DMS 273 treated with DMSO at 0.1 percent for 48 hours (cell line): ENCODE data around the gene MYO10.

Experiments used
- DNase-seq: peaks from one replicate; lab custom pipeline; 2025; lab: John Stamatoyannopoulos, UW

MYO10 gene

DNA sequence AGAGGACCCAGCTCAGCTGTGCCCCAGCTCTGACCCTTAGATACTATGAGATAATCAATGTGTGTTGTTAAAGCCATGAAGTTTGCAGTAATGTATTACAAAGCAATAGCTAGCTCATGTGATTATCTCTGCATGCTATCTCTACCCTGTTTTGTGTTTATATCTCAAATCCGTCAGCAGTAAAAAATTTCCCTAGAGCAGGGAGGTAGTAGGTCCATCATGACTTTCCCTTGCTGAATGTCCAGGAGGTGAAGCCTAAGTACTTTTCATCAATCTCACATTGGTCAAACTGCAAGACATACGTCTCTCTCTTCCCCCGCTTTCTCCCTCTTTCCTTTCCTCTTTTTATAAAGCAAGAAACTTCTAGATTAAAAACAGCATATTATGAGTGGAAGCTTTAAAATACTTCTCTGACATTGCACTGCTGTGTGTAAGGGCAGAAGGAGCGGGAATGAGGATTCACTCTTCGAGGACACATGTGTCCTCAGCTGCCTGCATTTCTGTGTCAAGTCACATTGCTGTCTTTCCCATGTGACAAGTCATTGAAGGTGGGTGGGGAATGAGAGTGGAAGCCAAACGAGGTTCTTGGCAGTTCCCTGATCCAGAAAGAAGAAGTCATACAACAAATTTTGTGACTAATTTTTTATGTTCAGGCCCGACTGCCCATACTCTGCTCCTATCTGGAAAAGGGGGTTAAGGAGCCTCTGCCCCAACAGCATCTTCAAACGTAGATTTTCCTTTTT lies 226.2 kb downstream of the MYO10 start:
- no peak for DNase-seq

DNA sequence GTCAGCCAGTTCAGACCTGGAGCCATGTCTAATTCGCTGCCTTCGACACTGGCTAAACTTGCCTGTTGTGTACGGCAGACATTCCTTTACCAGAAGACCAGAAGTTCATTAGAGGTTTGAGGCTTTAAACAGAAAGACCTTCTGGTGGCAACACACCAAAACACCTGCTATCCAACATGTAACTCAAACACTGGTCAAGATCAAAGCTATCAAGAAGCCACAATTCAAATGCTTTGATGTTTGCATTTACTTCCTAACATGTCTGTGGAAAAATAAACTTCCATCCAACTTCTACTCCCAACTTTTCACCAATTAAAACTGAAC lies 228.3 kb downstream of the MYO10 start:
- DNase-seq, result no peak

DNA sequence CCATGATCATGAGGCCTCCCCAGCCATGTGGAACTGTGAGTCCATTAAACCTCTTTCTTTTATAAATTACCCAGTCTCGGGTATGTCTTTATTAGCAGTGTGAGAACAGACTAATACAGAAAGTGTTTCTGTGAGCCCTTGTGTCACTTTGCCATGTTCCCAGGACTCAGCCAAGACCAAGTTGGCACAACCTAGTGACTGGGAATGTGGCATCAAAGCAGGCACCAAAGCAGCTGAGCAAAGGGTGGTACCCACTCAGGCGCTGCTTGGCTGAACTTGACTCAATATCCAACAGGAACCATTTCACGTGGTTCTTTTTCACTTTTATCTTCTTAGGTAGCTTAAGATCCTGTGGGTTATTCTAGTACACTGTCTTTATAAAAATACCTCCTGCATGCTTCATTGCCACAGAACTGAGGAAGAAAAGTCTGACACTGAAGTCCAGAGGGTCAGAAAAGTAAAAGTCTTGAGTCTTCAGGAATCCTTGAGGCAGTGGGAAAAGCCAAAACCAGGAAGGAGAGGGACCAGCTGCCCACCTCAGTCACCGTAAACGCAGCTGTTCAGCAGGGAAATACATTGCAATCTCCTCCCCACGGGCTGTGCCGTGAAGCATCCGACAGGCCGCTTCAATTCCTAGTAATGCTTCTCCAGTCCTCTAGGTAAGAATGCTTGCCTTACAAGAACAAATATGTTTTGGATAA lies 228.8 kb downstream of the MYO10 start:
- DNase-seq, result no peak

DNA sequence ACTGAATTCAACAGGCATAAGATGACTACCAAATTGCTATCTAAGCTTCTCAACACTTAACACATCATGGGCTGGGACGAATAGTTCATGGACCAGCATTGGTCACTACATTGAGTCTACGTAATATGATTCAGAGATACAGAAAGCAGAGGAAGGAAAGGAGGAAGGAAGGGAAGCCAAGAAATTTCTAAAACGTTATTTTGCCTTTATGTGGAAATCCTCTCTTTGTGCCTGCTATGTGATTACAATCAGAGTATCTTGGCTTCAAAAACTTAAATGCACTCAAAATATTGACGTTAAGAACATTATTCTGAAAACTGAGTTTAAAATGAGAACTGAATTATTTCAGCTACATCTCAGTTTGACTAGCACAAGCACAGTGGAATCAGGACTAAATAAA lies 231.1 kb downstream of the MYO10 start:
- no peak for DNase-seq

DNA sequence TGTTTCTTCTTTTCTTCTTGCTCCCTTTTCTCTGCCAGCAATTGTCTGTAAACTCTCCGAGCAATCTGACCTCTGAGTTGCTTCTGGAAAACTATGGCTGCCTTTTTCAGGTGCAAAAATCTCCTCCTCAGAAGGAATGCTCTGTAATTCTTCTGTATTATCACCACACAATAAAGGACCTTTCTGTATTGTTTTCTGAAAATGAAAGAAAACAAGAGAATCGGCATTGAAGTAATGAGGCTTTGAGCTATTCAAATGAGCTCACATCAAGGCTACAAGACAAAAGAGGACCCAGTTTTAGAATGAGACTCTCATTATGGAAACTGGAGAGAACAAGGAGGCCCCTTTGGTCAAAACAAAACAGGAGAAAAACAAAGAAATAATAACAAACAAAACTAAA lies 233.1 kb downstream of the MYO10 start:
- no peak for DNase-seq

DNA sequence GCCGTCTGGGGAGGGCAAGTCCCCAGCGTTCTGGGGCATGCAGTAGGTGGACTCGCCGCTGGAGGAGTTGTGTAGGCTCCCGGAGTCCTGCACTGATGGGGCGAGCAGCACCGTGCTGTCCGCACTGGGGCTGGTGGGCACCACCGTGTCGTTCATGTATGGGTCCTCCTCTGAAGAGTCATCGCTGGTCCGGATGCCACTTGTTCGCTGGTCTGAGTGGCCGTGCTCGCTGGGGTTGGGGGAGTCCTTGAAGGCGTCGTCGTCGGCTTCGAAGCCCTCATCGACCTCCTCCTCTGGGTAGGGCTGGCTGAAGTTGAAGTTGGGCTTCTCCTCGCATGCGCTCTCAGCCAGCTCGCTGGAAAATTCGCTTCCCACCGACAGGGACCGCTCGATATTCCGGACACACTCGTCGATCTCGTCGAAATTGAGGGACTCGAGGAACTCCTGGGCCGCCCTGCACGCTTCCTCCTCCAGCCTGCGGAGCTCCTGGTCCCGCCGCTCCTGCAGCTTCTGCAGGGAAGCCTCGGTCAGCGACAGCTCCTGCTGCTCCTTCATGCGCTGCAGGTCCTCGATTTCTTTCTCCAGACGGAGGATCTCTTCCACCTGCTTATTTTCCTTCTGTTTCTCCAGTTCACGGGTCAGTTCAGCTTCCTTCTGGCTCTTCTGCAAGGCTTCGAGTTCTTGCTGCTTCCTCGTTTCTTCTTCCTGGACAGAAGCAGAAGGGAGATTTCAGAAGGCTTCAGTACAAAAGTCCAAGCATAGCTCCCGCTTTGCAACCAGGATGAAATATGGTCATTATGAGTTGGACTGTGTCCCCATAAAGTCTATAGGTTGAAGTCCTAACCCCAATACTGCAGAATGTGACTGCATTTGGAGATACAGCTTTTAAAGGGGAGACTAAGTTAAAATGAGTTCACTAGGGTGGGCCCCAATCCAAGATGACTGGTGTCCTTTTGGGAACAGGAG lies 234.7 kb downstream of the MYO10 start:
- no peak for DNase-seq

DNA sequence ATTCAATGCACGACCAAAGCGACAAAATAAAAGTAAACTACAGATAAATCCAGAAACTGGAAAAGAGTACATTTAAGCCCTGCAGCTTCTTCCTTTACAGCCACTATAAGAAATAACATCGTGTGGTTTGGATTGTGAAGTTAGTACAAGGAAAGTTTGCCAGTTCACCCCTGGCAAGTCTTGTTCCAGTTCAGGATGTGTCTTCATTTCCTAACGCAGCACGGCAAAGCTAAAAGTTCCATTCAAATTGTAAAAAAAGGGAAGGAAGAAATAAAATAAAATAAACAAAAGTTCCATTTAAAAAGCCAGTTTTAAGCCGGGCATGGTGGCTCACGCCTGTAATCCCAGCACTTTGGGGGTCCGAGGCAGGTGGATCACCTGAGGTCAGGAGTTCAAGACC lies 236.0 kb downstream of the MYO10 start:
- no peak for DNase-seq

DNA sequence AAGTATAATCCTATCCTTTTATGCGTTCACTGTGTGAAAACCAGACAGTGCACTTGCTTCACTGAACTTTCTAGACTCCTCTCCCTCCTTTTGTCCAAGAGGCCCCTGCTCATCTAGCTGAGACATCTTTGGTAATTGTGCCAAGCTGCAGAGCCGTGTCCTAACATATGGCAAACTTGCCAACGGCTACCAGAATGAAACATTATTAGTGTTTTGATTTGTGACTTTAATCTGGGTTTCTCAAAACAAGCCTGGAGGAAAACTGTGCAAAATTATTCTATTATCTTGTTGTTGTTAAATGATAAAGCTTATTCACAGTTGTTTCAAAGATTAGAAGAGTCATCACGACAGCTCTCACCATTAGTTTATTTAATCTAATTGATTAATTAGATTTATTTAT lies 240.3 kb downstream of the MYO10 start:
- DNase-seq, result no peak

DNA sequence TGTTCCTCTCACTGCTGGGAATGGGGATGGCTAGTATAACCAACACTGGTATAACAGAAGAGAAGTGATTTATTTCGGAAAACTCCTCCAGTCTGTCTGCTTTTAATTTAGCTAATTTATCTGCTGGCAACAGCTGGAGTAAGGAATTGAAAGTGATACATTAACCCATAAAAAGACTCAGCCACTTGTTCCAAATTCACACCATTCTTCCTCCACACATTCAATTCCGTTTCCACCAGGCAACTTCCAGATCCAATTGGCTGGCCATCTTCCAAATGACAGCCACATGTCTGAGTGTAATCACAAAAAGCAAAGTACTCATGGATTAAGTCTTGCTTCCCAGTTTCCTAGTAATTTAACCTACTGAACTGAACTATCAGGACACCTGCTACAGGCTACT lies 242.2 kb downstream of the MYO10 start:
- DNase-seq, result no peak

DNA sequence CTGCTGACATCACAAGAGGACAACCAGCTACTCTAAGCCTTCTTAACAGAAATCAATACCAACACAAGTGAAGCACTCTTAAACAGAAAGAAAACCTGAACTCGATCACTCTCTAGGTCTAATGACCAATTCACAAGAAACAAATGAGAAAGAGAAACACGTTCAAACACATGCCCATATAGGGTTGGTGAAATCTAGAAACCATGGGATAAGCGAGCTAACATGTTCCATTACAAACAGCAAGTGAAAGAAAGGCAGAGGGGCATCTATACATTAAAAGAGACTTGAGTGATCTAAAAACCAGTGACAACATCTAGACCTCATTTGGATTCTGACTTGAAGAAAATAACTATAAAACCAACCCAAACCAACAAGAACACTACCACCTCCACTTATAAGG lies 244.4 kb downstream of the MYO10 start:
- DNase-seq, result no peak

DNA sequence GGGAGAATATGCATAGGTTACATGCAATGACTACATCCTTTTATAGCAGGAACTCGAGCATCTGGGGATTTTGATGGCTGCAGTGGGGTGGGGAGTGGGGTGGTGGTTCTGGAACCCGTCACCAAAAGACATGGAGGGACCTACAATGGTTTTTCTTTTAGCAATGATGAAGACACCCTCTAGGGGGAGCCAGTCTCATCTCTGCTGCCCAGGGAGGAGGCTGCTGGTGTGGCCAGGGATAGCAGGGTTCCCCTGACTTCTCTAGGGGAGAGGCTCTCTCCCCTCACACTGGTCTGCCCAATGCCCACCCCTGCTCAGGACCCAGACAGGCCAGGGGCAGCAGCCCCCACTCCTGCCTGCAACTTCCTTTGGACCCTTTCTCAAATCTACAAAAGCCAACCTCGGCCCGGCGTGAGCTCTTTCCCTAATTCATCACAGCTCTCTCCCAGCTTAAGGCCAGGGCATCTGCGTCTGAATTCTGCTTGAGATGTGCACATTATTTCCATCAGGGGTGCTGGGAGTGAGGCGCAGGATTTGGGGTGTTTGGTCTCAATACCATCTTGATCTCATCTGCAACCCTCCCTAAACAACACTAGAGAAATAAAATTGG lies 245.7 kb downstream of the MYO10 start:
- DNase-seq, result no peak

DNA sequence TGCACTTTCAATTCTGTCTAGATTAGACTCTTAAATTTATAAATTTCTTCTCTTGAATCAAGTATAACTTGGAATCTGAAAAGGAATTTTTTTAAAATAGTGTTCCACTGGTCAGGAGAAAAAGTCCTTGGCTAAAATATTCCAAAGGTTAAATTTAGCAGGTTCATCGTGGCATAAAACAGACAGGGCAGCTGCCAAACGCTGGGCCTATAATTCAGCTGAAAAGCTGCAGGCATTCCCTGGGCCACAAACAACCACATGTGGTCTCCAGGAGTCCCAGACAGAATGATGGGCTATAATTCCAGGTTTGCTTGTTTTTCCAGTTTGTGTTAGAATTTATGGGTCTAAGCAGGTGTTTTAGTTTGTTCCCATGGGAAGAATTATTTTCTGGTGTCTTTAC lies 248.2 kb downstream of the MYO10 start:
- DNase-seq, result no peak

DNA sequence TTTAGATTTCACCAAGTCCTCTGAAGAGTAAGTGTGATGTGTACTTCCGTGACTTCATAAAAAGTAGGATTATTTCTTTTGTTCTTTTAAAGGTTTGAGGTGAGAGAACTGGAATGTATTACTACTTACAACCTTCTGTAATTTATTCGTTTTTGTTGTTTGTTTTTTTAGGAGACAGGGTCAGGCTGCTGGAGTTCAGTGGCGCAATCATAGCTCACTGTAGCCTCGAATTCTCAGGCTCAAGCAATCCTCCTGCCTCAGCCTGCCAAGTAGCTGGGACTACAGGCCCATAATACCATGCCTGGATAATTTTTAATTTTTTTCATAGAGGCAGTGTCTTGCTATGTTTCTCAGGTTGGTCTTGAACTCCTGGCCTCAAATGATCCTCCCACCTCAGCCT lies 251.0 kb downstream of the MYO10 start:
- DNase-seq, result no peak

DNA sequence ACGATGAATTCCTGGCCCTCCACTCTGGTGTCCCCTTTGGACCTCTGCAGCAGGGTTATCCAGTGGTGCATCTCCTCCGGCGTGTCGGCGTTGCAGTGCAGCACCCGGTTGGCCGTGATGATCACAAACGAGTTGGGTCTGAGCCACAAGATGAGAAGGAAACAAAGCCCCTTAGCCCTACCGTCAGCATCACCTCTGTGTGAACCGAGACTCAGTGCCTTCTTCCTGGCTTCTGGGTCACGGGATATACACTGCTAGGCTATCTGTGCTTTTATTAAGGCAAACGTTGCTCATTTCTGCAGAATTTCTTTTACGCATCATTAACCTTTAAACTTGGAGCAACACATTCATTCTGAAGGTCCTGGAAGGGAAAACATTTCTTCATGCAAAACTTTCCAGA lies 254.2 kb downstream of the MYO10 start:
- DNase-seq, result no peak

DNA sequence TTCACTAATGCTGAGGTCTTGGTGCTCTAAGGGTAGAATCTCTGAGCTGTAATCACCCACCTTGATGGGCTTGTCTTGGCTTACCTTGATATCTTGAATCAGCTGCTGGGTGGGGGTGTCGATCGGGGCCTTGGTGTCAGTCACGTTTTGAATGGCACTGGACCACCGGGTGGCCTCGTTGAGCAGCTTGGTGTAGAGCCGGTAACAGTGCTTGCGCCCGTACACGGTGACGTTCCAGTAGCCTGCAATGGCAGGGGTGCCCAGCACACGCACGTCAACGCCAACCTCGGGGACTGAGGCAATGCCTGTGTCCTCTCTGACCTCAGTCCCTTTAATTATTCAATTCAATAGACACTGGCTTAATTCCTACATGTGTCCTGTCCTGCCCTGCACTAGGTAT lies 256.2 kb downstream of the MYO10 start:
- no peak for DNase-seq

DNA sequence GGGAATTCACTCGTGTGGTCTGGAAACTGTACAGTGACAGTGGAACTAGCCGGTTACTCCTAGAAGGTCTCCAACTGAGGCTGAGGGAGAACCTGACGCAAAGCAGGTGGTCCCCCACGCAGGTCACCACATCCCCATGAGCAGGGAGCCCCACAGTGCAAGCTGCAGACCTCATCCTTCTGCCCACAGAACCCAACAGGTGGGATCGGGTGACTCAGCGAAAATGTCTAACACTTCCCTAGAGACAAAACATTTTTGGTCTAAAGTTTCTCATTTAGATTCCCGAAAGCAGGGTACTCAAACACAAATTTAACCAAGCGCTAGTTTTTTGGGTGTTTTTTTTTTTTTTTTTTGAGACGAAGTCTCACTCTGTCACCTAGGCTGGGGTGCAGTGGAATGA lies 256.9 kb downstream of the MYO10 start:
- no peak for DNase-seq

DNA sequence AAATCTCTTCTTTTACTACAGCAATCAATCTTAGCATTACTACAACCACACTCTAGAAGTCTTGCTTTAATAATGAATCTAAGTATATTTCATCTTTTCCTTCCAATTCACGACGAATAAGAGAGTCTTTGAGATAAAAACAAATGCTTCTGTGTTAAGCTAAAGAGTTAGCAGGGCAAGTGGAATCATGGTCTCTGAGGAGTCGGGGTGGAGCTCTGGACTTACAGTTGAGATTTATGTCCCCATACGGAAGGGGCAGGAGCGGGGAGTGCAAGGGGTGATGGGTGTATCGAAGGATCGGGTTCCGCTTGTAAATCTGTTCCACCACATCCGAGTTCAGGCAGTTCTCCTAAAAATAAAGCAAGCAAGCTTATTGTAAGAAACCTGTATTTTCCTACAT lies 260.3 kb downstream of the MYO10 start:
- no peak for DNase-seq

DNA sequence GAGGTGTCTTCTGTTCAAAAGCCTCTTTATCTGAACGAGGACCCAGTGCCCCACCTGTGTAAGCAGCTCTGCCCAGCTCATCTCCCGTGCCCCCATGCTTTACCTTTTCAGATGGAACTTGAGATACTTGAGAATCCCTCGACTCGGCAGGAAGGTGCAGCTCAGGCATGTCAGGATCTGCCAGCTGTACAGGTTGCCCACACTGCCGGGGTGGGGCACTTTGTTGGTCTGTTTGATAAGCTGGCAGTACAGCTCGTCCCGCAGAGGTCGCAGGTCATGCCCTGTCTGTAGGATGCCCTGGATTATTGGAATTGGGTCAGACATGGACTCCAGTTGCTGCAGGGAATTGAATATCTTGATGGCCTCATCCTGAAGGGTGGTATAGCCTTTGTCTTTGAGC lies 261.3 kb downstream of the MYO10 start:
- no peak for DNase-seq

DNA sequence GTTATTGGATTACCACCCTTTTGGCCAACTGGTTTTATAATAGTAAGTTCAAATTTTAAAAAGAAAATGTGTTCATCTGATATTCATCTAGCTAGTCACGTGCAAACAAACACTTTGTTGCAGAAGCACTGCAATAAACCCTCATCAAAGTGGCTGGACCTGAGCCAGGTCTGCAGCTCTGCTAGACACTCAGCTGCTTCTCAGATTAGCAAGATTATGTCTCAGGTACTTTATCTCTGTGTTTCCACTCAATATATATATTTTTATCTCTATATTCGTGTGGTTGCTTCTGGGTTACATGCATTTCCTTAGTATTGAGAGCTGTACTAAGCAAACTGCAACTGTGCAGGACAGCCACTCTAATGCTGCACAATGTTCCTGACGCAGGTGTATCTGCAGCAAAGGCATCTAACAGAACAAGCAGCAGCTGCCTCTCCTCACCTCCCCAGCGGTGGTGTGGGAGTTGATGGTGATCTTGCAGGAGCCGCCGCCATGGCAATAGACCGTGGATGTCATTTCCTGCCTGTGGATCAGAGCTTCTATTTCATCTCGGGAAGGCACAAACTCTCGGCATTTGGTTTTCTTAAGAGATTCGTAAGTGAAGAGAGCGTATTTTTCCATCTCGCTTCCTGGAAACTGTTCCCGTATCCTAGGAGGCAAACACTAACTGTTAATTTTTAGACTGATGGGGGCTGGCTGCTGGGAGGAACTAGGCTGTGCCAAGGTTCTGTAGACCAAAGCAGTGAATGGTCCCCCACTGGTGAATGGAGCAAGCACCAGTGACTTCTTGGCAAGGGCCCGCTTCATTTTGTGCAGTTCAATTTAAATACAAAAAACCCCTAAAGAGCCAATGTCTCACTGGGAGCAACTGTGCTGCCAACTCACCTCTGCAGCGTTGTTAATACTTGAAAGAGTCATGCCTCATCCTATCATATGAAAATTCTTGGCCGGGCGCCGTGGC lies 262.6 kb downstream of the MYO10 start:
- DNase-seq, result no peak

DNA sequence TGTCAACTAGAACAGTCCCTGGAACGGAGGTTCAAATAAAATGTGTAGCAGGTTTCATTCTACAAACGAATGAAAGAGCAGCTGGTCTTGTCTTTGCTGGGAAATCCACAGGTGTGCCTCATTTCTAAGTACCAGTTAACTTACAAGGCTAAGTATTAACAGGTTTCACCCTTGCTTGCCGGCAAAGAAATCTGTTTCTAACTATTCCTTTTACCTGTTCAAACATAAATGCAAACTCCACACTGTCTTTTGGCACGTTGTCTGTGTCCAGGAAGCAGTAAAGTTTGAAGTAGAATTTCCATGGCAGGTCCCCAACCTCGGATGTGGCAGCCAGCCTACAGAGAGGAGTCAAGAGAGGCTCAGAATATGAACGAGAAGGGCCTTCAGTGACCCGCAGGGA lies 264.9 kb downstream of the MYO10 start:
- DNase-seq, result no peak

DNA sequence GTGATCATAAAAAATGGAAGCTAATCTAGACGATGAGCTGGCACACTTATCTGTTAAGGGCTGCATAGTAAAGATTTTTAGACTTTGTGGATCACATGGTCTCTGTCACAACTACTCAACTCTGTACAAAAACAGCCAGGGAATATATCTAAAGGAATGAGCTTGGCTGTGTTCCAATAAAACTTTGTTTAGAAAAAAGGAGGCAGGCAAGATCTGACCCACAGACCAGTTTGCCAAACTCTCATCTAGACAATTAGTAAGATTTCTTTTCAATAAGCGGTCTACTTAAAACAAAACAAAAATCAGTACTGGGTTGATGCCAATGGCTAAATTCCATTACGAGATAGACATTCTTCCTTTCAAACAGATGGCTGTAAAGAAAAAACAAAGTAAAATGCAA lies 266.3 kb downstream of the MYO10 start:
- DNase-seq, result no peak
